ENCODE data around the gene BOK.
"Not testable (repeated sequence)": the region's sequence is repeated elsewhere in the genome, so short reads cannot be mapped to it uniquely, and the experiment has no call there.

BOK gene

GRCh38 chr2:241590496-241591455 lies 32.2 kb downstream of the BOK start:
- H3K4me3 Mint-ChIP-seq, H3K27me3 Mint-ChIP-seq, H3K4me1 Mint-ChIP-seq, ATAC-seq, H3K27ac Mint-ChIP-seq: not testable (repeated sequence)
- Mint-ChIP-seq H3K9me3 (peaks cover 17% of the 10 kb centered on the region), H3K36me3 (peaks cover 18% of the 10 kb centered on the region)

DNA sequence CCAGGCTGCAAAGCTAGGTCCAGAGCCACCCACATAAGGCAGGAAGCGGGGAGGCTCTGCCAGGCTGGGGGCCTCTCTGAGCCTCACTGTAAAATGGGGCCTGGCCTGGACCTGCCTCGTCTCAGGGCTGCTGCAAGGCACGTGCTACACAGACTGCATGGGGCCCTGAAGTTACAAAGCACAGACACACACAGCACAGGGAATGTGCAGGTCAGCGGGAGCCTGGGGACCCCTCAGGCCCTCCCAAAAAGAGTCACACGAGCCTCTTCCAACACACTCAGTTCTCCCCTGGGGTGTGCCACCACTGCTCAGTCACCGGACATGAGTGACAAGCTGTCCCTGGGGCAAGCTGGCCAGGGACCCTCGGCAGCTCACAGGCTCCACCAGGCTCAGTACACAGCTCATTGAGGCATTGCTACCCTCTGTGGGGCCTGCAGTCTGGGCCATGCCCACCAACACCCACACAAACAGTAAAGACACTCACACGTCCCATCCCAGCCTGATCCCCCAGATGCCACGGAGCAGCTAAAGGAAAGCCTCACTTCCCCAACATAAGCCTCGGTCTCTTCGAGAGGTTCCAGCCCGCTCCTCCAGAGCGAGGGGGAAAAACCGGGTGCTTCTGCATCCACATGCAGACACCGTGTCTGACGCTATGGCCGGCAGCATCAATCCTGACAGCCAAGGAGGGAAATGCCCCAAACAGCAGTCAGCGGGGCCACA lies 33.7 kb downstream of the BOK start:
- Mint-ChIP-seq H3K27ac (no peak overlapping the region), H3K36me3 (peaks cover 19% of the 10 kb centered on the region), H3K4me3 (no peak overlapping the region), H3K4me1 (no peaks in the 10 kb centered on the region), H3K27me3 (no peaks in the 10 kb centered on the region), H3K9me3 (peaks cover 6% of the 10 kb centered on the region)
- no peak for ATAC-seq

DNA sequence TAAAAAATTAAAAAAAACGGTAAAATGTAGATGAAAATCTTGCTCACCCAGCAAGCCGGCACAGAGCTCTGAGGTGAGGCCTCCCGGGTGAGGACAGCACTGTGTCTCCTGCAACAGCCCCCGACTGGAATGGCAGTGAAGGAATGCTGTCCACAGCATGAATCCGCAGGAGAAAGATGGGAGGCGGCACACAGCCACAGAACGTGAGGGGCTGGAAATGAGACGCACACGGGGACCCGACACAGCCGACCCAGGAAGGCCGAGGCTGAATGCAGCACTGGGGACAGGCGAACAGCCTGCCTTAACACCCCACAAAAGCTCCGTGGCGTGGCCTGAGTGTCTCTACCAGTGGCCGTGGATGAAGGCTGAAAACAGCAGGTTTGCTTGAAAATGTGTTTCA lies 34.7 kb downstream of the BOK start:
- Mint-ChIP-seq H3K9me3 (peaks cover 6% of the 10 kb centered on the region), H3K27me3 (no peaks in the 10 kb centered on the region), H3K4me1 (no peaks in the 10 kb centered on the region), H3K27ac (no peak overlapping the region), H3K36me3 (peaks cover 27% of the 10 kb centered on the region), H3K4me3 (no peak overlapping the region)
- ATAC-seq, result no peak

GRCh38 chr2:241595600-241596140 lies 37.1 kb downstream of the BOK start:
- Mint-ChIP-seq H3K27ac (no peak overlapping the region), H3K36me3 (peaks cover 43% of the 10 kb centered on the region), H3K27me3 (no peaks in the 10 kb centered on the region), H3K4me1 (no peaks in the 10 kb centered on the region), H3K9me3 (no peaks in the 10 kb centered on the region), H3K4me3 (no peak overlapping the region)
- ATAC-seq, result no peak

DNA sequence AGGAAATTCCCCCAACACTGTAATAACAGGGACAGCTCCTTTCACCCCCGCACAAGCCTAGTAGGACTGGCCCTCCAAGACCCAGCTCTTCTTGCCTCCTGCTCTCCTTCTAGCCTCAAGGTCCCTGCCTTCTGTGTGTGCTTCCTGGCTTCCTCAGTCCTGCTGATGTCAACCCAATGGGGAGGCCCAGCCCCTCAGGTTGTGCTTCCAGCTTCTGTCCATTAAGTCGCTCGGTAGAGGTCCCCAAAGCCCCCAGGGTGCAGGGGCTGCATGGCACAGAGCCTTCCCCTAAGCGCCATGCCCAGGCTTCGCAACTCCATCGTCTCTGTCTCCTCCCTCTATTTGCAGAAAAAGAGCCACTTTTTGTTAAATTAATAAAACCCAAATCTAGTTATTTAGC lies 39.0 kb downstream of the BOK start:
- Mint-ChIP-seq H3K9me3 (no peaks in the 10 kb centered on the region), H3K4me1 (no peaks in the 10 kb centered on the region), H3K4me3 (no peak overlapping the region), H3K27ac (no peak overlapping the region), H3K27me3 (no peaks in the 10 kb centered on the region), H3K36me3 (peaks cover 56% of the 10 kb centered on the region)
- no peak for ATAC-seq

- peaks cover 59% of the 10 kb centered on the region for H3K36me3 Mint-ChIP-seq
- H3K27ac Mint-ChIP-seq, result no peak overlapping the region
- no peaks in the 10 kb centered on the region for H3K27me3 Mint-ChIP-seq
- H3K4me3 Mint-ChIP-seq, result no peak overlapping the region
- no peaks in the 10 kb centered on the region for H3K4me1 Mint-ChIP-seq
- ATAC-seq, result no peak
- H3K9me3 Mint-ChIP-seq, result no peaks in the 10 kb centered on the region
These were observed 39.5 kb downstream of the BOK start for GRCh38 chr2:241598061-241598460.

- Mint-ChIP-seq H3K27ac (no peak overlapping the region), H3K4me3 (no peak overlapping the region), H3K27me3 (no peaks in the 10 kb centered on the region), H3K9me3 (no peaks in the 10 kb centered on the region), H3K4me1 (no peaks in the 10 kb centered on the region), H3K36me3 (peaks cover 59% of the 10 kb centered on the region)
- ATAC-seq, result no peak
These were observed 39.9 kb downstream of the BOK start for GRCh38 chr2:241598487-241598886.

- Mint-ChIP-seq H3K27ac (no peak overlapping the region), H3K36me3 (peaks cover 50% of the 10 kb centered on the region), H3K27me3 (no peaks in the 10 kb centered on the region), H3K4me1 (no peaks in the 10 kb centered on the region), H3K9me3 (no peaks in the 10 kb centered on the region), H3K4me3 (no peak overlapping the region)
- no peak for ATAC-seq
These were observed 41.1 kb downstream of the BOK start for GRCh38 chr2:241599615-241600014.

DNA sequence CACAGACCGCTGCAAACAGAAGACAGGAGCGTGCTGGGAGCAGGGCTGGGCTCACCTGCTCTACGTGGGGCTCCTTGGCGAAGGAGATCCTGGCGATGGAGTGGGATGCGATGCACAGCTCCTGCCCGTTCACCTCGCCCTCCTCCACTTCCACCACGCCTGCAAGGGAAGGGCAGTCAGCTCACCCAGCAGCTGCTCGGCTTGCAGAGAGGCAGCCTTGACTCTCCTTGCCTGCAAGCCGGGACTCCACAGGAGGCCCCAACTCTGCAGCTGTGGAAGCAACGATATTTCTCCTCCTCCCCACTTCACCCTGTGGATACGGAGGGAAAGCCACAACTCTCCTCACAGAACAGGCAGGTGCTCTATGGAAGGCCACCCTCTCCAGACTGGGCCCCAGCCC lies 43.3 kb downstream of the BOK start:
- ATAC-seq, result no peak
- H3K9me3 Mint-ChIP-seq, result no peaks in the 10 kb centered on the region
- no peaks in the 10 kb centered on the region for H3K27me3 Mint-ChIP-seq
- no peaks in the 10 kb centered on the region for H3K4me1 Mint-ChIP-seq
- H3K27ac Mint-ChIP-seq, result no peak overlapping the region
- no peak overlapping the region for H3K4me3 Mint-ChIP-seq
- H3K36me3 Mint-ChIP-seq, result peaks cover 54% of the 10 kb centered on the region

- Mint-ChIP-seq H3K27ac (no peak overlapping the region), H3K4me3 (no peak overlapping the region)
These were observed 44.2 kb downstream of the BOK start for GRCh38 chr2:241602720-241603119.

GRCh38 chr2:241603686-241604085 lies 45.1 kb downstream of the BOK start:
- no peak for ATAC-seq
- H3K27me3 Mint-ChIP-seq, result no peaks in the 10 kb centered on the region
- H3K4me1 Mint-ChIP-seq, result peaks cover 5% of the 10 kb centered on the region
- no peak overlapping the region for H3K4me3 Mint-ChIP-seq
- peaks cover 60% of the 10 kb centered on the region for H3K36me3 Mint-ChIP-seq
- no peak overlapping the region for H3K27ac Mint-ChIP-seq
- H3K9me3 Mint-ChIP-seq, result no peaks in the 10 kb centered on the region

More at GRCh38 chr2:241602720-241603119, 44.2 kb downstream of the BOK start:
- no peak for ATAC-seq
- Mint-ChIP-seq H3K27me3 (no peaks in the 10 kb centered on the region), H3K9me3 (no peaks in the 10 kb centered on the region), H3K36me3 (peaks cover 56% of the 10 kb centered on the region), H3K4me1 (no peaks in the 10 kb centered on the region)

DNA sequence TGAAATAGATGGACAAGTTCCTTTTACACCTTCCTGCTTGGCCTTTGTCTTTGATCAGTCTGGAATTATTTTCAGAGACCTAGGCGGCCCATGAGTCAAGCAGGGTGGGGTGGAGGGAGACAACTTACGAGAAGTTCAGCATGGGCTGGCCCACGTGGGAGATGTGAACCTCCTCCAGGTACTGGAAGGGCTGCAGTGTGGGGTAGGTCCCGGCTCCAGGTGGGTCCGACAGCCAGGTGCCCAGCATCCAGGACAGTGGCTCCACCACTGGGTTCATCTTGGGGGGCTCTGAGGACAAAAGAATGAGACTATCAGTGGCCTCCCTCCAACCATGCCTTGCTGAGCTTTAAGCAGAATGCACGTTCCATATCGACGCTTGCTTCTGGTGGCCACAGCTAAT lies 47.6 kb downstream of the BOK start:
- H3K9me3 Mint-ChIP-seq, result no peaks in the 10 kb centered on the region
- no peak overlapping the region for H3K4me3 Mint-ChIP-seq
- peaks cover 41% of the 10 kb centered on the region for H3K36me3 Mint-ChIP-seq

DNA sequence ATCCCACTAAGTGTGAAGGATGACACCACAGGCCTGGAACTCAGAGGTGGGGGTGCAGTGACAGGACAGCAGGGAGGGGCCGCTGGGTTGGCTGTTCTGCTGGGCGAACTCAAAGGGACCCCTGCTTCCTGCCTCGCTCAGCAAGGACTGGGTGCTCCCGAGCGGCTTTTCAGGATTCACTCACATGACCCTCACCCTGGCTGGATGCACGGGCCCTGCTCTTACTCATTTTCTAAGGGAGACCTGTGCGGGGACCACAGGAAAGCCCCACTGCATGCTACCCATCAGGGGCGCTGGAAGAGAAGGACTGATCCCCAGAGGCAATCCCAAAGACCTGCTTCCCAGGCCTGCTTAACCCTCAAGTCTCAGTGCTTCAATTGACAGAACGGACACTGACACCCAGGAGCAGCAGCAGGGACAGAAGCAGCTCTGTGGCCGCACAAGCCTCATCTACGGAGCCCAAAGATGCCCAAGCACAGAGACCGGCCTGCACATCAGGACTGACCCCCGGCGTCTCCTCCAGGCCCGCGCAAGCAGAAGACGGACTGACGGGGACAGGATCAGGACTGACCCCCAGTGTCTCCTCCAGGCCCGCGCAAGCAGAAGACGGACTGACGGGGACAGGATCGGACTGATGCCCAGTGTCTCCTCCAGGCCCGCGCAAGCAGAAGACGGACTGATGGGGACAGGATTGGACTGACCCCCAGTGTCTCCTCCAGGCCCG lies 48.8 kb downstream of the BOK start:
- no peak overlapping the region for H3K27ac Mint-ChIP-seq
- H3K36me3 Mint-ChIP-seq, result peaks cover 38% of the 10 kb centered on the region
- H3K4me1 Mint-ChIP-seq, result peaks cover 20% of the 10 kb centered on the region
- no peak for ATAC-seq
- H3K27me3 Mint-ChIP-seq, result no peaks in the 10 kb centered on the region
- no peak overlapping the region for H3K4me3 Mint-ChIP-seq
- H3K9me3 Mint-ChIP-seq, result no peaks in the 10 kb centered on the region

More for the DNA sequence above, 47.6 kb downstream of the BOK start:
- ATAC-seq, result no peak
- H3K27me3 Mint-ChIP-seq, result no peaks in the 10 kb centered on the region
- H3K4me1 Mint-ChIP-seq, result peaks cover 20% of the 10 kb centered on the region
- H3K27ac Mint-ChIP-seq, result no peak overlapping the region

DNA sequence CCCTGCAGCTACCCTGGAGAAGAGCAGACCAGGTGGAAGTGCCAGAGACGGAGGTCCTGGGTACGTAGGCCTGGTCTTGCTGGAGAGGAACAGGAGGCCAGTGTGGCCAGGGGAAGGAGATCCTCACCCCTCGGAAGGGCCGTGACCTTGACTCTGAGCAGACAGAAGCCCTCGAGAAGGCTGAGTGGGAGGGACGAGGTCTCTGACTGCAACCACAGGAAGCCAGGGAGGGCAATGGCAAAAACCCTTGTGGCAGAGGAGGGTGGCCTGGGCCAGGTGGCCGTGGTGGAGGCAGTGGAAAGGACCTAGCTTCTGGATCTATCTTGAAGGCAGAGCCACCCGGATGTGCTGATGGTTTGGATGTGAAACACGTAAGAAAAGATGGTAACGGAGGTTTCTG lies 50.3 kb downstream of the BOK start:
- Mint-ChIP-seq H3K27me3 (no peaks in the 10 kb centered on the region), H3K36me3 (peaks cover 27% of the 10 kb centered on the region), H3K9me3 (no peaks in the 10 kb centered on the region), H3K4me1 (peaks cover 20% of the 10 kb centered on the region), H3K4me3 (peak overlapping the region; percentile 59), H3K27ac (peak overlapping the region; percentile 14)
- no peak for ATAC-seq

Data from stimulated activated memory B cell treated with anti-CD40 and anti-IgM and Interleukin-4, amounts not matched to agents 10 μg/mL and 1 μg/mL and 100 μg/mL, for 72 hours (primary cell).